ENCODE results near the gene MRPS6. TPM values are rescaled to one million over a fixed set of nuclear protein-coding genes. Genes with fewer than 3 reads are reported as not detected.

Gene MRPS6
- total RNA-seq, 1 donor from 2014 or later = 76.7 TPM

GRCh38 chr21:34107606-34108005, 34.2 kb downstream of the MRPS6 start:
- TF ChIP-seq CTCF (IDR thresholded peaks at IDR 0.05; ENCODE audit: unreplicated experiment) = no peak
- peaks cover 10% of the 10 kb centered on the region for H3K36me3 Mint-ChIP-seq (ENCODE audit: insufficient read depth)
- DNase-seq (ENCODE audit: low spot score, unreplicated experiment) = no peak
- no peak overlapping the region for H3K4me3 Mint-ChIP-seq (ENCODE audit: low read depth)
- H3K9me3 Mint-ChIP-seq (ENCODE audit: low read depth) = no peaks in the 10 kb centered on the region
- H3K27ac Mint-ChIP-seq = no peak overlapping the region
- H3K27me3 Mint-ChIP-seq = no peaks in the 10 kb centered on the region
- peaks cover 29% of the 10 kb centered on the region for H3K4me1 Mint-ChIP-seq (ENCODE audit: low read depth)

DNA sequence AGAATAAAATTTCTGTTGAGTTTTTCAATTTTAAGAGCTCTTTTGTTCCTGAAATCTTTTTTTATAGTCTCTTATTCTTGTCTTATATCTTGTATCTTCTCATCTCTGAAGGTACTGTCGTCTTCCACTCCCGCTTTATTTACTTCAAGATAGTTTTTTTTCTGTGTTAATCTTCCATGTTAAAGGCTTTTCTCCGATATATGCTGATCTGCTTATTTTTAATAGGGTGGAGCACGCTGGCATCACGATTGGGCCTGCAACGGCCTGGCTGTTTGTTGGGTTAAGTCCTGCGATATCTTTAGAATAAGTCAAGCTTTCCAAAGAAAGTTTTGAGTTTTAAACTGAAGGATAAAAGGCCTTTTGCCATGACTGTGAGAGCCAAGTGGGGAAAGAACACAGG, 35.7 kb downstream of the MRPS6 start:
- Mint-ChIP-seq H3K27me3 (no peaks in the 10 kb centered on the region), H3K9me3 (ENCODE audit: low read depth) (no peaks in the 10 kb centered on the region), H3K4me3 (ENCODE audit: low read depth) (no peak overlapping the region), H3K4me1 (ENCODE audit: low read depth) (peaks cover 35% of the 10 kb centered on the region), H3K27ac (no peak overlapping the region), H3K36me3 (ENCODE audit: insufficient read depth) (peaks cover 18% of the 10 kb centered on the region)
- TF ChIP-seq CTCF (IDR thresholded peaks at IDR 0.05; ENCODE audit: unreplicated experiment) = no peak
- no peak for DNase-seq (ENCODE audit: low spot score, unreplicated experiment)

GRCh38 chr21:34110594-34111202, 37.3 kb downstream of the MRPS6 start:
- TF ChIP-seq CTCF (IDR thresholded peaks at IDR 0.05; ENCODE audit: unreplicated experiment) = no peak
- Mint-ChIP-seq H3K4me1 (ENCODE audit: low read depth) (peaks cover 35% of the 10 kb centered on the region), H3K9me3 (ENCODE audit: low read depth) (peaks cover 6% of the 10 kb centered on the region), H3K36me3 (ENCODE audit: insufficient read depth) (peaks cover 28% of the 10 kb centered on the region), H3K4me3 (ENCODE audit: low read depth) (peak overlapping the region; percentile 2), H3K27me3 (no peaks in the 10 kb centered on the region), H3K27ac (peak overlapping the region; percentile 56)
- no peak for DNase-seq (ENCODE audit: low spot score, unreplicated experiment)

- Mint-ChIP-seq H3K27ac (no peak overlapping the region), H3K4me1 (ENCODE audit: low read depth) (peaks cover 33% of the 10 kb centered on the region), H3K4me3 (ENCODE audit: low read depth) (no peak overlapping the region), H3K27me3 (no peaks in the 10 kb centered on the region), H3K36me3 (ENCODE audit: insufficient read depth) (peaks cover 36% of the 10 kb centered on the region), H3K9me3 (ENCODE audit: low read depth) (peaks cover 10% of the 10 kb centered on the region)
- DNase-seq (ENCODE audit: low spot score, unreplicated experiment) = no peak
- TF ChIP-seq CTCF (IDR thresholded peaks at IDR 0.05; ENCODE audit: unreplicated experiment) = no peak
Measured at GRCh38 chr21:34112316-34113033, 39.1 kb downstream of the MRPS6 start.

DNA sequence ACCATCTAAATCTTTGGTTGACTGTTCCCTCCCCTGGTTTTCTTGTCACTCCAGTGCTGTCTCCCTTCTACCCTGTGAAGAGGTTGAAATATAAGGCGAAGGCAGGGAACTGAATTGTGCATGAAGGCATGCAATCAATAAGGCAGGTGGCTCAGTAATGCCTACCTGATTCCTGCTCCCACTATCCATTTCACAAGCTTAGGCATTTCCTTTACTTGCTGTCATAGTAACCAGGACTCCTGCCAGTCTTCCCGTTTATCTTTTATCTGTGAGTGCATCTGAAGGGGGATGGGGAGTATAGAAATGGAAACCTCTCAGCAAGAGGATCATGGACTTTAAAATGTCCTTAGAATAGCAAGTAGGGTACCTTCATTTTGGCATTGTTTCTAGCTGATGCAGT, 40.5 kb downstream of the MRPS6 start:
- no peak for TF ChIP-seq CTCF (IDR thresholded peaks at IDR 0.05; ENCODE audit: unreplicated experiment)
- no peak for DNase-seq (ENCODE audit: low spot score, unreplicated experiment)
- Mint-ChIP-seq H3K27me3 (no peaks in the 10 kb centered on the region), H3K4me1 (ENCODE audit: low read depth) (peaks cover 33% of the 10 kb centered on the region), H3K9me3 (ENCODE audit: low read depth) (peaks cover 10% of the 10 kb centered on the region), H3K36me3 (ENCODE audit: insufficient read depth) (peaks cover 37% of the 10 kb centered on the region), H3K27ac (no peak overlapping the region), H3K4me3 (ENCODE audit: low read depth) (no peak overlapping the region)

Measured in progenitor cell of endocrine pancreas (in vitro differentiated cells).